CD4-positive, CD25-positive, alpha-beta regulatory T cell (primary cell): ENCODE measurements around the gene FAM53B. TPM values are rescaled to one million over a fixed set of nuclear protein-coding genes. Genes with fewer than 3 reads are reported as not detected.

Experiments
- ATAC-seq, 2 donors: fragments of 150-1000 bp; cut with Tn5 transposase; one replicate each; pipeline ENCODE4 v1.10.0; 2021; ENCODE audit warnings: low read depth in 2 of 2, moderate number of reproducible peaks in 2 of 2, moderate library complexity in 1 of 2
- DNase-seq, 3 donors: peaks; one replicate each; pipeline versions ENCODE4 v3.0.0 to v3.0.0-alpha.2; 2012 to 2022; ENCODE audit warnings: mixed read lengths in 1 of 3
- H3K27ac ChIP-seq: one replicate; pipeline ENCODE4 v1.7.0; 2013; ENCODE audit warnings: mild to moderate bottlenecking, low read length; ENCODE audit not compliant: insufficient read depth, poor library complexity, severe bottlenecking
- H3K27me3 ChIP-seq: one replicate; pipeline ENCODE4 v1.7.0; 2013; ENCODE audit warnings: low read length; ENCODE audit not compliant: control insufficient read depth, insufficient read depth
- H3K36me3 ChIP-seq: one replicate; pipeline ENCODE4 v1.7.0; 2013; ENCODE audit warnings: mild to moderate bottlenecking, low read length, moderate library complexity; ENCODE audit not compliant: control insufficient read depth, insufficient read depth
- H3K4me1 ChIP-seq: 2 replicates; pipeline ENCODE4 v1.7.0; 2013; ENCODE audit warnings: mild to moderate bottlenecking, low read length; ENCODE audit not compliant: insufficient read depth, control insufficient read depth, poor library complexity, severe bottlenecking
- H3K4me3 ChIP-seq: one replicate; pipeline ENCODE4 v1.7.0; 2013; ENCODE audit warnings: low read depth, mild to moderate bottlenecking, low read length, moderate library complexity
- H3K9me3 ChIP-seq, 2 experiments: 1 replicate in 1 of 2; 2 replicates in 1 of 2; pipeline ENCODE4 v1.7.0; 2013; ENCODE audit warnings: low read length in 2 of 2, mild to moderate bottlenecking in 1 of 2, moderate library complexity in 1 of 2; ENCODE audit not compliant: control insufficient read depth in 2 of 2
- H3K27ac Mint-ChIP-seq, 3 donors: one replicate each; pipeline ENCODE4 v1.8.0; 2020 to 2022; ENCODE audit warnings: mild to moderate bottlenecking in 3 of 3, mixed read lengths in 3 of 3, moderate library complexity in 2 of 3
- H3K27me3 Mint-ChIP-seq: one replicate; pipeline ENCODE4 v1.8.0; 2022; ENCODE audit warnings: mild to moderate bottlenecking, mixed read lengths
- H3K36me3 Mint-ChIP-seq: one replicate; pipeline ENCODE4 v1.8.0; 2020; ENCODE audit warnings: mixed read lengths
- H3K4me1 Mint-ChIP-seq, 4 donors: one replicate each; pipeline ENCODE4 v1.8.0; 2020 to 2022; ENCODE audit warnings: mixed read lengths in 4 of 4, mild to moderate bottlenecking in 1 of 4
- H3K4me3 Mint-ChIP-seq, 4 donors: one replicate each; pipeline ENCODE4 v1.8.0; 2020 to 2022; ENCODE audit warnings: mild to moderate bottlenecking in 4 of 4, mixed read lengths in 4 of 4, moderate library complexity in 3 of 4
- H3K9me3 Mint-ChIP-seq, 7 donors: one replicate each; pipeline ENCODE4 v1.8.0; 2020 to 2022; ENCODE audit warnings: mixed read lengths in 7 of 7, mild to moderate bottlenecking in 3 of 7, moderate library complexity in 2 of 7
- polyA plus RNA-seq, 4 donors: library from polyadenylated mRNA; unstranded; fragments of 300-500 nt; fragmentation: Illumina TruSeq; gene quantifications; one replicate each; pipeline ENCODE4 v1.2.3, GENCODE V29; 2021
- total RNA-seq: library from RNA; stranded (reverse); gene quantifications from one replicate; pipeline ENCODE4 v1.2.3, GENCODE V29; 2022

Gene FAM53B
- total and polyA plus RNA-seq, 5 donors from 2014 or later, result 5.8 to 116 (median 15.0) TPM

- no peaks in the 10 kb centered on the region for H3K9me3 ChIP-seq
- DNase-seq (no peak), ATAC-seq (no peak)
- no peaks in the 10 kb centered on the region for H3K27me3 ChIP-seq
- H3K9me3 Mint-ChIP-seq, result no peaks in the 10 kb centered on the region
- peaks cover 2 to 8% (median 7%) of the 10 kb centered on the region in 4 donors for H3K4me1 Mint-ChIP-seq
- no peak overlapping the region for H3K27ac ChIP-seq
- peaks cover 3% of the 10 kb centered on the region for H3K4me1 ChIP-seq
- no peak overlapping the region for H3K27ac Mint-ChIP-seq
- peaks cover 17% of the 10 kb centered on the region for H3K36me3 Mint-ChIP-seq
- H3K4me3 Mint-ChIP-seq, result no peak overlapping the region
- H3K4me3 ChIP-seq, result no peak overlapping the region
- peaks cover 43% of the 10 kb centered on the region for H3K36me3 ChIP-seq
- H3K27me3 Mint-ChIP-seq, result no peaks in the 10 kb centered on the region
These were observed 18.1 kb upstream of the FAM53B start for GRCh38 chr10:124762281-124762680.

GRCh38 chr10:124756156-124756903 is 12.2 kb upstream of the FAM53B start:
- H3K36me3 ChIP-seq, result peaks cover 30% of the 10 kb centered on the region
- H3K27ac ChIP-seq, result no peak overlapping the region
- peak overlapping the region in 1 of 3 donors; percentile 15 for H3K27ac Mint-ChIP-seq
- H3K9me3 Mint-ChIP-seq, result no peaks in the 10 kb centered on the region
- H3K9me3 ChIP-seq, result no peaks in the 10 kb centered on the region
- no peaks in the 10 kb centered on the region for H3K27me3 Mint-ChIP-seq
- H3K36me3 Mint-ChIP-seq, result peaks cover 20% of the 10 kb centered on the region
- H3K4me3 Mint-ChIP-seq, result no peak overlapping the region
- ATAC-seq, result no peak
- H3K4me1 Mint-ChIP-seq, result peaks cover 6 to 15% (median 11%) of the 10 kb centered on the region in 4 donors
- DNase-seq, result no peak
- peaks cover 3% of the 10 kb centered on the region for H3K4me1 ChIP-seq
- no peaks in the 10 kb centered on the region for H3K27me3 ChIP-seq
- H3K4me3 ChIP-seq, result no peak overlapping the region

GRCh38 chr10:124755581-124755980 is 11.4 kb upstream of the FAM53B start:
- no peak overlapping the region for H3K27ac ChIP-seq
- peak overlapping the region in 1 of 3 donors; percentile 32 for H3K27ac Mint-ChIP-seq
- H3K9me3 Mint-ChIP-seq, result no peaks in the 10 kb centered on the region
- H3K27me3 Mint-ChIP-seq, result no peaks in the 10 kb centered on the region
- ATAC-seq (no peak), DNase-seq (no peak)
- no peaks in the 10 kb centered on the region for H3K9me3 ChIP-seq
- H3K4me1 Mint-ChIP-seq, result peaks cover 6 to 14% (median 8%) of the 10 kb centered on the region in 4 donors
- no peak overlapping the region for H3K4me3 Mint-ChIP-seq
- H3K36me3 Mint-ChIP-seq, result peaks cover 17% of the 10 kb centered on the region
- H3K4me1 ChIP-seq, result peaks cover under 1% of the 10 kb centered on the region
- H3K4me3 ChIP-seq, result no peak overlapping the region
- peaks cover 24% of the 10 kb centered on the region for H3K36me3 ChIP-seq
- H3K27me3 ChIP-seq, result no peaks in the 10 kb centered on the region

GRCh38 chr10:124754227-124754626 is 10.0 kb upstream of the FAM53B start:
- DNase-seq (no peak), ATAC-seq (no peak)
- Mint-ChIP-seq H3K27ac (peak overlapping the region in 1 of 3 donors; percentile 70), H3K27me3 (no peaks in the 10 kb centered on the region), H3K9me3 (no peaks in the 10 kb centered on the region), H3K36me3 (peaks cover 14% of the 10 kb centered on the region), H3K4me3 (no peak overlapping the region), H3K4me1 (peaks cover 6 to 19% (median 11%) of the 10 kb centered on the region in 4 donors)
- Histone ChIP-seq H3K27me3 (no peaks in the 10 kb centered on the region), H3K4me1 (peaks cover 3% of the 10 kb centered on the region), H3K36me3 (peaks cover 17% of the 10 kb centered on the region), H3K9me3 (no peaks in the 10 kb centered on the region), H3K4me3 (no peak overlapping the region), H3K27ac (no peak overlapping the region)

GRCh38 chr10:124748953-124749645 is 4.9 kb upstream of the FAM53B start:
- Mint-ChIP-seq H3K4me3 (no peak overlapping the region), H3K36me3 (peaks cover under 1% of the 10 kb centered on the region), H3K27ac (peak overlapping the region in 2 of 3 donors; percentile 0 to 74), H3K27me3 (no peaks in the 10 kb centered on the region), H3K9me3 (no peaks in the 10 kb centered on the region), H3K4me1 (peaks cover 8 to 35% (median 17%) of the 10 kb centered on the region in 4 donors)
- H3K36me3 ChIP-seq, result no peaks in the 10 kb centered on the region
- DNase-seq, result peak in 1 of 3 donors; percentile 46
- no peaks in the 10 kb centered on the region for H3K9me3 ChIP-seq
- ATAC-seq, result no peak
- H3K4me3 ChIP-seq, result no peak overlapping the region
- peak overlapping the region; percentile 66 for H3K27ac ChIP-seq
- H3K4me1 ChIP-seq, result peaks cover 17% of the 10 kb centered on the region
- no peaks in the 10 kb centered on the region for H3K27me3 ChIP-seq

- peaks cover 8 to 35% (median 17%) of the 10 kb centered on the region in 4 donors for H3K4me1 Mint-ChIP-seq
- no peaks in the 10 kb centered on the region for H3K27me3 ChIP-seq
- no peaks in the 10 kb centered on the region for H3K36me3 Mint-ChIP-seq
- H3K9me3 Mint-ChIP-seq, result no peaks in the 10 kb centered on the region
- no peaks in the 10 kb centered on the region for H3K9me3 ChIP-seq
- ATAC-seq, result no peak
- H3K4me3 Mint-ChIP-seq, result peak overlapping the region in 2 of 4 donors; percentile 38 to 58
- no peak overlapping the region for H3K27ac Mint-ChIP-seq
- no peak overlapping the region for H3K27ac ChIP-seq
- no peak for DNase-seq
- H3K4me3 ChIP-seq, result no peak overlapping the region
- no peaks in the 10 kb centered on the region for H3K27me3 Mint-ChIP-seq
- peaks cover 17% of the 10 kb centered on the region for H3K4me1 ChIP-seq
- H3K36me3 ChIP-seq, result no peaks in the 10 kb centered on the region
These were observed 4.0 kb upstream of the FAM53B start for GRCh38 chr10:124748166-124748565.

GRCh38 chr10:124747745-124748144 is 3.6 kb upstream of the FAM53B start:
- H3K4me3 Mint-ChIP-seq, result peak overlapping the region in 1 of 4 donors; percentile 58
- no peaks in the 10 kb centered on the region for H3K27me3 ChIP-seq
- H3K36me3 Mint-ChIP-seq, result peaks cover 2% of the 10 kb centered on the region
- no peaks in the 10 kb centered on the region for H3K9me3 ChIP-seq
- H3K27ac Mint-ChIP-seq, result no peak overlapping the region
- H3K4me3 ChIP-seq, result no peak overlapping the region
- no peaks in the 10 kb centered on the region for H3K27me3 Mint-ChIP-seq
- peaks cover 8 to 35% (median 18%) of the 10 kb centered on the region in 4 donors for H3K4me1 Mint-ChIP-seq
- H3K27ac ChIP-seq, result no peak overlapping the region
- ATAC-seq (no peak), DNase-seq (no peak)
- H3K36me3 ChIP-seq, result no peaks in the 10 kb centered on the region
- no peaks in the 10 kb centered on the region for H3K9me3 Mint-ChIP-seq
- H3K4me1 ChIP-seq, result peaks cover 21% of the 10 kb centered on the region
